NK-92 (cell line): ENCODE measurements around the gene BICD1.

ENCODE experiments used
- DNase-seq: peaks from one replicate; lab custom pipeline; 2025; ENCODE audit not compliant: unreplicated experiment; lab: John Stamatoyannopoulos, UW

The BICD1 gene

GRCh38 chr12:32240831-32241230 is 134.2 kb downstream of the BICD1 start:
- DNase-seq: no peak

GRCh38 chr12:32242641-32243040 is 136.0 kb downstream of the BICD1 start:
- DNase-seq: no peak

GRCh38 chr12:32248441-32249140 is 141.9 kb downstream of the BICD1 start:
- no peak for DNase-seq

- DNase-seq: no peak
These were observed 143.1 kb downstream of the BICD1 start for GRCh38 chr12:32249777-32250176.

GRCh38 chr12:32252199-32253073 is 145.8 kb downstream of the BICD1 start:
- DNase-seq: no peak

GRCh38 chr12:32253154-32253790 is 146.6 kb downstream of the BICD1 start:
- no peak for DNase-seq

GRCh38 chr12:32254260-32254956 is 147.8 kb downstream of the BICD1 start:
- DNase-seq: no peak

- no peak for DNase-seq
These were observed 148.9 kb downstream of the BICD1 start for GRCh38 chr12:32255588-32255987.

GRCh38 chr12:32257695-32258496 is 151.2 kb downstream of the BICD1 start:
- DNase-seq: no peak

- no peak for DNase-seq
These were observed 154.0 kb downstream of the BICD1 start for GRCh38 chr12:32260696-32261095.

- DNase-seq: no peak
These were observed 155.0 kb downstream of the BICD1 start for GRCh38 chr12:32261638-32262037.

GRCh38 chr12:32264961-32265360 is 158.3 kb downstream of the BICD1 start:
- no peak for DNase-seq

GRCh38 chr12:32265456-32265855 is 158.8 kb downstream of the BICD1 start:
- no peak for DNase-seq

- DNase-seq: no peak
These were observed 159.3 kb downstream of the BICD1 start for GRCh38 chr12:32265951-32266350.

- DNase-seq: no peak
These were observed 160.1 kb downstream of the BICD1 start for GRCh38 chr12:32266756-32267155.

- DNase-seq: no peak
These were observed 164.4 kb downstream of the BICD1 start for GRCh38 chr12:32270818-32271710.

- no peak for DNase-seq
These were observed 165.8 kb downstream of the BICD1 start for GRCh38 chr12:32272465-32272864.

- DNase-seq: no peak
These were observed 166.4 kb downstream of the BICD1 start for GRCh38 chr12:32273063-32273522.

- no peak for DNase-seq
These were observed 167.1 kb downstream of the BICD1 start for GRCh38 chr12:32273712-32274111.
